Ovary (tissue), 3 donors: ENCODE data around the gene KLHL18.

ENCODE experiments used
- CTCF ChIP-seq, 3 donors: fragments of 450-650 bp in 2 of 3; fragments of 200-600 bp in 1 of 3; IDR thresholded peaks; one replicate each; pipeline versions ENCODE4 v1.5.1 to v1.8.0; 2016 to 2022; ENCODE audit warnings: antibody characterized with exemption in 3 of 3, mild to moderate bottlenecking in 1 of 3
- POLR2A ChIP-seq: fragments of 450-650 bp; IDR thresholded peaks from one replicate; pipeline ENCODE4 v1.6.1; 2017; ENCODE audit warnings: antibody characterized with exemption, mild to moderate bottlenecking, moderate library complexity
- donor health status: DM: no; HTN: no; CAD: no.

- TF ChIP-seq POLR2A (no peak), CTCF (IDR thresholded peaks at IDR 0.05) (no peak)
Measured at GRCh38 chr3:47266709-47267489, 15.8 kb upstream of the KLHL18 start.
